ENCODE results near the gene RRP1.

- no peak for TF ChIP-seq POLR2AphosphoS5 (IDR thresholded peaks at IDR 0.05; ENCODE audit: low read length)
- no peak for TF ChIP-seq YY1 (IDR thresholded peaks at IDR 0.05; ENCODE audit: low read depth, low read length)
- no peak for TF ChIP-seq E4F1 (IDR thresholded peaks at IDR 0.05; ENCODE audit: borderline replicate concordance, partially characterized antibody)
Measured at GRCh38 chr21:43769325-43769958, 19.9 kb upstream of the RRP1 start.

Data from GM12878 (cell line).